Measurements from ENCODE around the gene KLF6. TPM values are rescaled to one million over a fixed set of nuclear protein-coding genes. Genes with fewer than 3 reads are reported as not detected.

The KLF6 gene
- total RNA-seq, 1 experiment from 2014 or later: 94.5 TPM

GRCh38 chr10:3729397-3729976, 55.5 kb downstream of the KLF6 start:
- Histone ChIP-seq H3K4me1 (ENCODE audit: insufficient read depth, low read length) (peaks cover 10% of the 10 kb centered on the region), H3K27ac (ENCODE audit: low read length) (no peak overlapping the region), H3K79me2 (ENCODE audit: low read length) (no peaks in the 10 kb centered on the region), H3K4me3 (ENCODE audit: low read length) (no peak overlapping the region), H3K36me3 (ENCODE audit: low read depth, low read length) (no peaks in the 10 kb centered on the region), H3K9ac (ENCODE audit: low read length) (no peak overlapping the region), H3K4me2 (ENCODE audit: low read length) (peak overlapping the region; percentile 41), H3K27me3 (ENCODE audit: low read length) (no peaks in the 10 kb centered on the region), H3F3A (ENCODE audit: low read length, unreplicated experiment) (no peaks in the 10 kb centered on the region), H2AFZ (ENCODE audit: low read length) (no peak overlapping the region), H4K20me1 (ENCODE audit: low read length) (no peaks in the 10 kb centered on the region), H3K9me3 (ENCODE audit: low read length) (no peaks in the 10 kb centered on the region), H3K9me2 (replicated peaks; ENCODE audit: low read length) (no peaks in the 10 kb centered on the region)
- no peak for TF ChIP-seq EZH2phosphoT487 (IDR thresholded peaks at IDR 0.05; ENCODE audit: borderline replicate concordance, low read length)
- TF ChIP-seq, protein P1, sequence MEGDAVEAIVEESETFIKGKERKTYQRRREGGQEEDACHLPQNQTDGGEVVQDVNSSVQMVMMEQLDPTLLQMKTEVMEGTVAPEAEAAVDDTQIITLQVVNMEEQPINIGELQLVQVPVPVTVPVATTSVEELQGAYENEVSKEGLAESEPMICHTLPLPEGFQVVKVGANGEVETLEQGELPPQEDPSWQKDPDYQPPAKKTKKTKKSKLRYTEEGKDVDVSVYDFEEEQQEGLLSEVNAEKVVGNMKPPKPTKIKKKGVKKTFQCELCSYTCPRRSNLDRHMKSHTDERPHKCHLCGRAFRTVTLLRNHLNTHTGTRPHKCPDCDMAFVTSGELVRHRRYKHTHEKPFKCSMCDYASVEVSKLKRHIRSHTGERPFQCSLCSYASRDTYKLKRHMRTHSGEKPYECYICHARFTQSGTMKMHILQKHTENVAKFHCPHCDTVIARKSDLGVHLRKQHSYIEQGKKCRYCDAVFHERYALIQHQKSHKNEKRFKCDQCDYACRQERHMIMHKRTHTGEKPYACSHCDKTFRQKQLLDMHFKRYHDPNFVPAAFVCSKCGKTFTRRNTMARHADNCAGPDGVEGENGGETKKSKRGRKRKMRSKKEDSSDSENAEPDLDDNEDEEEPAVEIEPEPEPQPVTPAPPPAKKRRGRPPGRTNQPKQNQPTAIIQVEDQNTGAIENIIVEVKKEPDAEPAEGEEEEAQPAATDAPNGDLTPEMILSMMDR (conservative IDR thresholded peaks at IDR 0.05; ENCODE audit: low read depth, low read length): no peak
- TF ChIP-seq EZH2 (IDR thresholded peaks at IDR 0.05; ENCODE audit: low read length, unreplicated experiment): no peak
- DNase-seq (peak; percentile 54), ATAC-seq (peak; percentile 64)
- BruUV-seq (replicated peaks): no TSS peak
- ChIA-PET CTCF (interaction anchor here (0.8 kb wide), 1 partner anchor 85 kb away, joined by 6 read pairs; no protein-coding TSS in a partner anchor), POLR2A (ENCODE audit: unreplicated experiment) (no interaction called here)
- intact Hi-C loops (cut with micrococcal nuclease): no loop called here

DNA sequence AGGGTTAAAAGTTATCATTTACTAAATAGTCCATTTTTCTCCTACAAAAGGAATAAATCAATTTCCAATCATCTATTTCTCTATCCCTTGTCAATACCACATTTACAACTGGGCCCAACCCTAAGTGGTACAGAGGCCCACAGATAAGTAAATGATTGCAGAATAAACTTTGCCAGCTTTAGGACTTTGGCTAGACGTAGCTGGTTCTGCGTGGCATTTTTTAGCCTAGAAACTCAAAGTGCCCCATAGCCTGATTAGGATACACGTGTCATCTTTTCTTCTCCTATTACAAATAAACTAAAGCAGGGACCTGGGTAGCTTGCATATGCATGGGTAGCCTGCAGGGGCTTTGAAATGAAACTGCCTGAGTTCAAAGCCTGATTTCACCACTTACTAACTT, 56.4 kb downstream of the KLF6 start:
- BruUV-seq (replicated peaks): no TSS peak
- H3K4me3 ChIP-seq (ENCODE audit: low read length): no peak overlapping the region
- H3K27me3 ChIP-seq (ENCODE audit: low read length): no peaks in the 10 kb centered on the region
- no peaks in the 10 kb centered on the region for H4K20me1 ChIP-seq (ENCODE audit: low read length)
- ChIA-PET CTCF (no interaction called here), POLR2A (ENCODE audit: unreplicated experiment) (no interaction called here)
- H3K9me2 ChIP-seq (replicated peaks; ENCODE audit: low read length): no peaks in the 10 kb centered on the region
- H3K79me2 ChIP-seq (ENCODE audit: low read length): no peaks in the 10 kb centered on the region
- ATAC-seq (no peak), DNase-seq (no peak)
- no peaks in the 10 kb centered on the region for H3K36me3 ChIP-seq (ENCODE audit: low read depth, low read length)
- H3K4me2 ChIP-seq (ENCODE audit: low read length): no peak overlapping the region
- no peak overlapping the region for H3K9ac ChIP-seq (ENCODE audit: low read length)
- no peak overlapping the region for H2AFZ ChIP-seq (ENCODE audit: low read length)
- TF ChIP-seq EZH2 (IDR thresholded peaks at IDR 0.05; ENCODE audit: low read length, unreplicated experiment): no peak
- TF ChIP-seq, protein P1 (conservative IDR thresholded peaks at IDR 0.05; ENCODE audit: low read depth, low read length): no peak
- no peak for TF ChIP-seq EZH2phosphoT487 (IDR thresholded peaks at IDR 0.05; ENCODE audit: borderline replicate concordance, low read length)
- no peaks in the 10 kb centered on the region for H3F3A ChIP-seq (ENCODE audit: low read length, unreplicated experiment)
- intact Hi-C loops (cut with micrococcal nuclease): no loop called here
- H3K9me3 ChIP-seq (ENCODE audit: low read length): no peaks in the 10 kb centered on the region
- H3K4me1 ChIP-seq (ENCODE audit: insufficient read depth, low read length): peaks cover 10% of the 10 kb centered on the region
- no peak overlapping the region for H3K27ac ChIP-seq (ENCODE audit: low read length)

DNA sequence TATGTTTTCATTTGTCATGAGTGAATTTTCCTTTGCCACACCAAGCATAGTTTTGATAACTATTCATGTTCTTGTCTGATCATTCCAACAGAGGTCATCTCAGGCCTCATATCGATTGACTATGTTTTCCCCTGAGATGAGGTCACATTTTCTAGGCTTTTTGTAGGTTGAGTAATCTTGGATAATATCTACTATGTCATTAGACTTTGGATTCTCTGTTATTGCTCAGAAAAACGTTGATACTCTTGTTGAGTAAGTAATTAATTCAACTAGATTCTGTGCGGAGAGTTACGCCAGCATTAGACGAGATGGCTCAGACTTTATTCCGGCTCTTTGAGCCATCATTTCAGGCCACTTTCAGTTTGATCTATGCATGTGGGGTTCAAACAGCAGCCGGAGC, 57.7 kb downstream of the KLF6 start:
- H3K27ac ChIP-seq (ENCODE audit: low read length): no peak overlapping the region
- no peaks in the 10 kb centered on the region for H3K9me3 ChIP-seq (ENCODE audit: low read length)
- H4K20me1 ChIP-seq (ENCODE audit: low read length): no peaks in the 10 kb centered on the region
- POLR2A ChIA-PET (ENCODE audit: unreplicated experiment): no interaction called here
- H3F3A ChIP-seq (ENCODE audit: low read length, unreplicated experiment): no peaks in the 10 kb centered on the region
- no peak overlapping the region for H3K4me2 ChIP-seq (ENCODE audit: low read length)
- H3K9me2 ChIP-seq (replicated peaks; ENCODE audit: low read length): no peaks in the 10 kb centered on the region
- H2AFZ ChIP-seq (ENCODE audit: low read length): no peak overlapping the region
- H3K4me3 ChIP-seq (ENCODE audit: low read length): no peak overlapping the region
- H3K79me2 ChIP-seq (ENCODE audit: low read length): no peaks in the 10 kb centered on the region
- no TSS peak for BruUV-seq (replicated peaks)
- H3K27me3 ChIP-seq (ENCODE audit: low read length): no peaks in the 10 kb centered on the region
- H3K36me3 ChIP-seq (ENCODE audit: low read depth, low read length): no peaks in the 10 kb centered on the region
- CTCF ChIA-PET: no interaction called here
- peaks cover 10% of the 10 kb centered on the region for H3K4me1 ChIP-seq (ENCODE audit: insufficient read depth, low read length)
- TF ChIP-seq EZH2phosphoT487 (IDR thresholded peaks at IDR 0.05; ENCODE audit: borderline replicate concordance, low read length) (no peak), EZH2 (IDR thresholded peaks at IDR 0.05; ENCODE audit: low read length, unreplicated experiment) (no peak)
- TF ChIP-seq, protein P1 (conservative IDR thresholded peaks at IDR 0.05; ENCODE audit: low read depth, low read length): no peak
- intact Hi-C loops (cut with micrococcal nuclease): no loop called here
- no peak overlapping the region for H3K9ac ChIP-seq (ENCODE audit: low read length)
- DNase-seq (no peak), ATAC-seq (no peak)

Measured in PC-3 (cell line).